ENCODE data around the gene SMIM22.

DNA sequence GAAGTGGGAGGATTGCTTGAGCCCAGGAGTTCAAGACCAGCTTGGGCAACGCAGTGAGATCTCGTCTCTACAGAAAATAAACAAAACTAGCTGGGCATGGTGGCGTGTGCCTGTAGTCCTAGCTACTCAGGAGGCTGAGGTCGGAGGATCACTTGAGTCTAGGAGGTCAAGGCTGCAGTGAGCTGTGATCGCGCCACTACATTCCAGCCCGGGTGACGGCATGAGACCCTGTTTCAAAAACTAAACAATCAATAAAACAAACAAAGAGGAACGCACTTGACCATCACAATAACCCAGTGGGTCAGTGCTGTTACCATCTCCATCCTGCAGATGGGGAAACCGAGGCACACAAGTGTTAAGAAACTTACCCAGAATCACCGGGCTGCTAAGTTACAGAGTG, 41.9 kb upstream of the SMIM22 start:
- no peak for TF ChIP-seq POLR2A (IDR thresholded peaks at IDR 0.05)
- TF ChIP-seq, protein P1, sequence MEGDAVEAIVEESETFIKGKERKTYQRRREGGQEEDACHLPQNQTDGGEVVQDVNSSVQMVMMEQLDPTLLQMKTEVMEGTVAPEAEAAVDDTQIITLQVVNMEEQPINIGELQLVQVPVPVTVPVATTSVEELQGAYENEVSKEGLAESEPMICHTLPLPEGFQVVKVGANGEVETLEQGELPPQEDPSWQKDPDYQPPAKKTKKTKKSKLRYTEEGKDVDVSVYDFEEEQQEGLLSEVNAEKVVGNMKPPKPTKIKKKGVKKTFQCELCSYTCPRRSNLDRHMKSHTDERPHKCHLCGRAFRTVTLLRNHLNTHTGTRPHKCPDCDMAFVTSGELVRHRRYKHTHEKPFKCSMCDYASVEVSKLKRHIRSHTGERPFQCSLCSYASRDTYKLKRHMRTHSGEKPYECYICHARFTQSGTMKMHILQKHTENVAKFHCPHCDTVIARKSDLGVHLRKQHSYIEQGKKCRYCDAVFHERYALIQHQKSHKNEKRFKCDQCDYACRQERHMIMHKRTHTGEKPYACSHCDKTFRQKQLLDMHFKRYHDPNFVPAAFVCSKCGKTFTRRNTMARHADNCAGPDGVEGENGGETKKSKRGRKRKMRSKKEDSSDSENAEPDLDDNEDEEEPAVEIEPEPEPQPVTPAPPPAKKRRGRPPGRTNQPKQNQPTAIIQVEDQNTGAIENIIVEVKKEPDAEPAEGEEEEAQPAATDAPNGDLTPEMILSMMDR (IDR thresholded peaks at IDR 0.05) = no peak

Measured in vagina (tissue), 2 donors.